Glutamatergic neuron (in vitro differentiated cells): ENCODE data around the gene SV2B. TPM values are rescaled to one million over a fixed set of nuclear protein-coding genes. Genes with fewer than 3 reads are reported as not detected.

Experiments
- DNase-seq: peaks from one replicate; pipeline ENCODE4 v3.0.0; 2022
- H3K27ac Mint-ChIP-seq: one replicate; pipeline ENCODE4 v1.8.0; 2020; ENCODE audit warnings: mild to moderate bottlenecking, mixed read lengths, inconsistent platforms; ENCODE audit not compliant: unreplicated experiment
- H3K27me3 Mint-ChIP-seq: one replicate; pipeline ENCODE4 v1.8.0; 2020; ENCODE audit warnings: mild to moderate bottlenecking, moderate library complexity, mixed read lengths, inconsistent platforms; ENCODE audit not compliant: unreplicated experiment
- H3K36me3 Mint-ChIP-seq: one replicate; pipeline ENCODE4 v1.8.0; 2020; ENCODE audit warnings: mild to moderate bottlenecking, mixed read lengths, inconsistent platforms; ENCODE audit not compliant: unreplicated experiment
- H3K4me1 Mint-ChIP-seq: one replicate; pipeline ENCODE4 v1.8.0; 2020; ENCODE audit warnings: mild to moderate bottlenecking, low read depth, mixed read lengths, inconsistent platforms; ENCODE audit not compliant: unreplicated experiment
- H3K4me3 Mint-ChIP-seq: one replicate; pipeline ENCODE4 v1.8.0; 2020; ENCODE audit warnings: mild to moderate bottlenecking, mixed read lengths, inconsistent platforms; ENCODE audit not compliant: unreplicated experiment
- H3K9me3 Mint-ChIP-seq: one replicate; pipeline ENCODE4 v1.8.0; 2020; ENCODE audit warnings: mild to moderate bottlenecking, moderate library complexity, mixed read lengths, inconsistent platforms; ENCODE audit not compliant: unreplicated experiment
- total RNA-seq: library from RNA; stranded (reverse); fragmentation: NEBNext Ultra II Directional; extraction: Animal tissue kit (Norgen Biotek cat#: 25700); gene quantifications from one replicate; pipeline ENCODE4 v1.2.1, GENCODE V29; 2021; ENCODE audit not compliant: unreplicated experiment
- TF ChIP-seq, protein P1 (sequence below): fragments of 200-600 bp; sonication (generic); IDR thresholded peaks from one replicate; pipeline ENCODE4 v1.5.0; 2021; ENCODE audit not compliant: partially characterized antibody, unreplicated experiment

Gene SV2B
- total RNA-seq, 1 donor from 2014 or later = 7.1 TPM

DNA sequence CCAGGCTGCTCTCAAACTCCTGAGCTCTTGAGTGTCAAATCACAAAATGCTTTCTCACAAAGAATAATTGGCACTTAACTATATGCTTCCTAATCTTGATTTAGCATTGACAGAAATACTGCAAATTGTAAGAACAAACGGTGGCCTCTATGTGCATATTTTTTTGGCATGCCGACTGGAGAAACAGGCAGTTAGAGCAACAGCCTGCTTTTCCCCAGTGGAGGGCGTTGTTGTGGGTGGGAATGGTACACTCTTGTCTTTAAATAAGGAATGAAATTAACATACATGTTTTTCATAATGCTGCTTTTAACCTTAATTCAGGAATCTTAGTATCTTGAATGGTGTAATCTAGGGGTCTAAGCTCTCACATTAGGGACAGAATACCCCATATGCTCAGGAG lies 31.1 kb upstream of the SV2B start:
- H3K36me3 Mint-ChIP-seq = no peaks in the 10 kb centered on the region
- DNase-seq = no peak
- H3K9me3 Mint-ChIP-seq = peaks cover 3% of the 10 kb centered on the region
- peaks cover 5% of the 10 kb centered on the region for H3K4me1 Mint-ChIP-seq
- no peaks in the 10 kb centered on the region for H3K27me3 Mint-ChIP-seq
- no peak overlapping the region for H3K27ac Mint-ChIP-seq
- H3K4me3 Mint-ChIP-seq = no peak overlapping the region
- TF ChIP-seq, protein P1, sequence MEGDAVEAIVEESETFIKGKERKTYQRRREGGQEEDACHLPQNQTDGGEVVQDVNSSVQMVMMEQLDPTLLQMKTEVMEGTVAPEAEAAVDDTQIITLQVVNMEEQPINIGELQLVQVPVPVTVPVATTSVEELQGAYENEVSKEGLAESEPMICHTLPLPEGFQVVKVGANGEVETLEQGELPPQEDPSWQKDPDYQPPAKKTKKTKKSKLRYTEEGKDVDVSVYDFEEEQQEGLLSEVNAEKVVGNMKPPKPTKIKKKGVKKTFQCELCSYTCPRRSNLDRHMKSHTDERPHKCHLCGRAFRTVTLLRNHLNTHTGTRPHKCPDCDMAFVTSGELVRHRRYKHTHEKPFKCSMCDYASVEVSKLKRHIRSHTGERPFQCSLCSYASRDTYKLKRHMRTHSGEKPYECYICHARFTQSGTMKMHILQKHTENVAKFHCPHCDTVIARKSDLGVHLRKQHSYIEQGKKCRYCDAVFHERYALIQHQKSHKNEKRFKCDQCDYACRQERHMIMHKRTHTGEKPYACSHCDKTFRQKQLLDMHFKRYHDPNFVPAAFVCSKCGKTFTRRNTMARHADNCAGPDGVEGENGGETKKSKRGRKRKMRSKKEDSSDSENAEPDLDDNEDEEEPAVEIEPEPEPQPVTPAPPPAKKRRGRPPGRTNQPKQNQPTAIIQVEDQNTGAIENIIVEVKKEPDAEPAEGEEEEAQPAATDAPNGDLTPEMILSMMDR = no peak

GRCh38 chr15:91070872-91071271 lies 29.2 kb upstream of the SV2B start:
- H3K9me3 Mint-ChIP-seq = peaks cover 7% of the 10 kb centered on the region
- no peak overlapping the region for H3K27ac Mint-ChIP-seq
- peaks cover 18% of the 10 kb centered on the region for H3K4me1 Mint-ChIP-seq
- peaks cover 7% of the 10 kb centered on the region for H3K27me3 Mint-ChIP-seq
- TF ChIP-seq, protein P1 = no peak
- H3K4me3 Mint-ChIP-seq = no peak overlapping the region
- H3K36me3 Mint-ChIP-seq = no peaks in the 10 kb centered on the region
- DNase-seq = no peak

DNA sequence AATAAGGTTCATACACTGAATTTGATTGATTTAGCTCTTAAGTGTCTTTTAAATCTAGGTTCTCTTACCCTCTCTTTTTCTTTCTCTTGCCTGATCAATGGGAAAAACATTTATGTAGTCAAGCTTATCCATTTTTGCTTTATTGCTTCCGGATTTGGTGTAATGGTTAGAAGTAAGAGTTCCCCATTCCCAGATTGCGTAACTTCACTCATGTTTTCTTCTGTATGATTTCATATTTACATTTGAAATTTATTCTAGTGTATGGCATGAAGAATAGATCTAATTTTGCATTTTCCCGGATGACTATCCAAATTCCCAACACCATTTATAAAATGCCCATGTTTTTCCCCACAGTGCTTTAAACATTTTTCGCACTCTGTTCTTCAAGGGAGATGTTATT lies 27.9 kb upstream of the SV2B start:
- no peak for DNase-seq
- Mint-ChIP-seq H3K4me1 (peaks cover 26% of the 10 kb centered on the region), H3K4me3 (no peak overlapping the region), H3K27ac (no peak overlapping the region), H3K27me3 (peaks cover 9% of the 10 kb centered on the region), H3K9me3 (peaks cover 10% of the 10 kb centered on the region), H3K36me3 (no peaks in the 10 kb centered on the region)
- TF ChIP-seq, protein P1 = no peak

- H3K27ac Mint-ChIP-seq = no peak overlapping the region
- peaks cover 9% of the 10 kb centered on the region for H3K27me3 Mint-ChIP-seq
- no peaks in the 10 kb centered on the region for H3K36me3 Mint-ChIP-seq
- DNase-seq = no peak
- H3K9me3 Mint-ChIP-seq = peaks cover 10% of the 10 kb centered on the region
- no peak overlapping the region for H3K4me3 Mint-ChIP-seq
- peaks cover 26% of the 10 kb centered on the region for H3K4me1 Mint-ChIP-seq
- TF ChIP-seq, protein P1 = no peak
Observed at GRCh38 chr15:91073077-91073476, 27.0 kb upstream of the SV2B start.

DNA sequence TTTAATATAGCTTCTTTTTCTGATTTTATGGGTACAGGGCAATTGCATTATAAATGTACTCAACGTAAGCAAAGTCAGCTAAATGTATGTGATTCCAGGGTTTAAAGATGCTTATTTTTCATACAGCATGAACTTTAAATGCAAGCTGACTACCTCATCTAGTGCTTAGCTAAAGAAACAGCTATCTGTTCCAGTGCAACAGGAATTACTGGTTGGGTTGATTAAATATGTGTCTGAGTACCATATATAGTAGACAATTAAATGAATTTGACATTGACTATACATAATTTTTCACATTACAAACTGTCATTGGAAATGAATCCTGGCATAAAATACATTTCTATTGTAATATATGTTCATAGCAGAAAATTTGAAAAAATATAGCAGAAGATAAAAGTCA lies 26.3 kb upstream of the SV2B start:
- Mint-ChIP-seq H3K9me3 (peaks cover 10% of the 10 kb centered on the region), H3K4me1 (peaks cover 26% of the 10 kb centered on the region), H3K36me3 (no peaks in the 10 kb centered on the region), H3K27ac (no peak overlapping the region), H3K4me3 (no peak overlapping the region), H3K27me3 (peaks cover 9% of the 10 kb centered on the region)
- TF ChIP-seq, protein P1 = no peak
- DNase-seq = no peak
